Astrocyte (in vitro differentiated cells and primary cell): Measurements from ENCODE around the gene IGFBP7. TPM values are rescaled to one million over a fixed set of nuclear protein-coding genes. Genes with fewer than 3 reads are reported as not detected.

Experiments
- DNase-seq: peaks from one replicate; pipeline ENCODE4 v3.0.0-alpha.2; 2010; ENCODE audit warnings: low read depth
- FAIRE-seq: peaks from 2 replicates; lab custom pipeline; 2011; peaks lifted over from hg19 to GRCh38; lab: Jason Lieb, UNC
- H2AFZ ChIP-seq: 2 replicates; pipeline ENCODE4 v1.6.0; 2012; ENCODE audit warnings: low read depth, low read length, inconsistent platforms
- H3K27ac ChIP-seq: 2 replicates; pipeline ENCODE4 v1.5.1; 2011; ENCODE audit warnings: low read depth, low read length, inconsistent platforms
- H3K27me3 ChIP-seq: 2 replicates; pipeline ENCODE4 v1.6.0; 2011; ENCODE audit warnings: low read length, inconsistent platforms; ENCODE audit not compliant: insufficient read depth
- H3K36me3 ChIP-seq: 2 replicates; pipeline ENCODE4 v1.5.1; 2011; ENCODE audit warnings: low read length, inconsistent platforms; ENCODE audit not compliant: insufficient read depth
- H3K4me1 ChIP-seq: 2 replicates; pipeline ENCODE4 v1.5.1; 2011; ENCODE audit warnings: low read length, inconsistent platforms; ENCODE audit not compliant: insufficient read depth
- H3K4me2 ChIP-seq: 2 replicates; pipeline ENCODE4 v1.6.0; 2012; ENCODE audit warnings: low read length, inconsistent platforms
- H3K4me3 ChIP-seq: 2 replicates; pipeline ENCODE4 v1.5.1; 2011; ENCODE audit warnings: low read depth, mild to moderate bottlenecking, low read length, inconsistent platforms; ENCODE audit not compliant: insufficient read depth
- H3K79me2 ChIP-seq: 2 replicates; pipeline ENCODE4 v1.6.0; 2012; ENCODE audit warnings: mild to moderate bottlenecking, low read length, inconsistent platforms; ENCODE audit not compliant: insufficient read depth
- H3K9ac ChIP-seq: 2 replicates; pipeline ENCODE4 v1.6.0; 2012; ENCODE audit warnings: mild to moderate bottlenecking, low read length, inconsistent platforms
- H3K9me3 ChIP-seq: 2 replicates; pipeline ENCODE4 v1.5.1; 2012; ENCODE audit warnings: low read depth, mild to moderate bottlenecking, low read length, inconsistent platforms; ENCODE audit not compliant: insufficient read depth
- H4K20me1 ChIP-seq: 2 replicates; pipeline ENCODE4 v1.6.0; 2012; ENCODE audit warnings: low read length, inconsistent platforms; ENCODE audit not compliant: insufficient read depth
- H3K27ac Mint-ChIP-seq: one replicate; pipeline ENCODE4 v1.8.0; 2021; ENCODE audit warnings: mild to moderate bottlenecking, mixed read lengths; ENCODE audit not compliant: unreplicated experiment
- H3K27me3 Mint-ChIP-seq: one replicate; pipeline ENCODE4 v1.8.0; 2021; ENCODE audit warnings: low read depth, mixed read lengths; ENCODE audit not compliant: unreplicated experiment
- H3K36me3 Mint-ChIP-seq: one replicate; pipeline ENCODE4 v1.8.0; 2021; ENCODE audit warnings: low read depth, mixed read lengths; ENCODE audit not compliant: unreplicated experiment
- H3K4me1 Mint-ChIP-seq: one replicate; pipeline ENCODE4 v1.8.0; 2021; ENCODE audit warnings: low read depth, mixed read lengths; ENCODE audit not compliant: unreplicated experiment
- H3K4me3 Mint-ChIP-seq: one replicate; pipeline ENCODE4 v1.8.0; 2021; ENCODE audit warnings: mild to moderate bottlenecking, moderate library complexity, mixed read lengths; ENCODE audit not compliant: unreplicated experiment
- H3K9me3 Mint-ChIP-seq: one replicate; pipeline ENCODE4 v1.8.0; 2021; ENCODE audit warnings: mild to moderate bottlenecking, mixed read lengths; ENCODE audit not compliant: unreplicated experiment
- EZH2 ChIP-seq: IDR thresholded peaks from 2 replicates; pipeline ENCODE4 v1.6.1; 2012; ENCODE audit warnings: mild to moderate bottlenecking, low read length, inconsistent platforms; ENCODE audit not compliant: insufficient read depth
- total RNA-seq: library from RNA; stranded (reverse); gene quantifications from 2 replicates; pipeline ENCODE4 v1.2.1, GENCODE V29; 2021
- TF ChIP-seq, protein P1 (sequence below): IDR thresholded peaks from 2 replicates; pipeline ENCODE4 v1.5.1; 2011; ENCODE audit warnings: low read depth, mild to moderate bottlenecking, inconsistent platforms, low read length, moderate library complexity; ENCODE audit not compliant: insufficient read depth

Gene IGFBP7
- total RNA-seq, 1 donor from 2014 or later = 930 TPM

DNA sequence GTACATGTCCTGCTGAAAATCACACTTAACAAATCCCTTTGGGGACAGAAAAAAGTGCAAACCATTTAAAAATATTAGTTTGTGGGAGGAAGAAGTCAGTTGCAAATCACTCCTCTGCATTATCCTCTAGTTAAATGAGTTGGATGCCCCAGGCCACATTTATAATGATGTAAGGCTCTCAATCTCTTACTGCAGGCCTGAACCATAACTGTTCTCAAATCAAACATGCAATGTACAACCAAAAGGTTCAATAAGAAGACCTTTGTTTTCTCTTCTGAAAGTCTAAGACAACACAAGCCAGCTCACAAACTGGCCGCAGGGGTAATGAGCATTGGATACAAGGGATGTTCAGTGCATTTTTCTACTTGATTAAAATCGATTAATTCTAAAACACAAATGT, 39.7 kb downstream of the IGFBP7 start:
- H3K4me3 ChIP-seq = no peak overlapping the region
- H3K27me3 Mint-ChIP-seq = no peaks in the 10 kb centered on the region
- H3K27ac ChIP-seq = no peak overlapping the region
- TF ChIP-seq, protein P1, sequence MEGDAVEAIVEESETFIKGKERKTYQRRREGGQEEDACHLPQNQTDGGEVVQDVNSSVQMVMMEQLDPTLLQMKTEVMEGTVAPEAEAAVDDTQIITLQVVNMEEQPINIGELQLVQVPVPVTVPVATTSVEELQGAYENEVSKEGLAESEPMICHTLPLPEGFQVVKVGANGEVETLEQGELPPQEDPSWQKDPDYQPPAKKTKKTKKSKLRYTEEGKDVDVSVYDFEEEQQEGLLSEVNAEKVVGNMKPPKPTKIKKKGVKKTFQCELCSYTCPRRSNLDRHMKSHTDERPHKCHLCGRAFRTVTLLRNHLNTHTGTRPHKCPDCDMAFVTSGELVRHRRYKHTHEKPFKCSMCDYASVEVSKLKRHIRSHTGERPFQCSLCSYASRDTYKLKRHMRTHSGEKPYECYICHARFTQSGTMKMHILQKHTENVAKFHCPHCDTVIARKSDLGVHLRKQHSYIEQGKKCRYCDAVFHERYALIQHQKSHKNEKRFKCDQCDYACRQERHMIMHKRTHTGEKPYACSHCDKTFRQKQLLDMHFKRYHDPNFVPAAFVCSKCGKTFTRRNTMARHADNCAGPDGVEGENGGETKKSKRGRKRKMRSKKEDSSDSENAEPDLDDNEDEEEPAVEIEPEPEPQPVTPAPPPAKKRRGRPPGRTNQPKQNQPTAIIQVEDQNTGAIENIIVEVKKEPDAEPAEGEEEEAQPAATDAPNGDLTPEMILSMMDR = no peak
- no peak for TF ChIP-seq EZH2
- peaks cover 1% of the 10 kb centered on the region for H3K9me3 Mint-ChIP-seq
- DNase-seq (no peak), FAIRE-seq (no peak)
- H3K4me2 ChIP-seq = no peak overlapping the region
- H3K4me3 Mint-ChIP-seq = no peak overlapping the region
- peaks cover 47% of the 10 kb centered on the region for H3K36me3 Mint-ChIP-seq
- no peaks in the 10 kb centered on the region for H3K27me3 ChIP-seq
- H3K27ac Mint-ChIP-seq = no peak overlapping the region
- peaks cover 81% of the 10 kb centered on the region for H3K79me2 ChIP-seq
- no peak overlapping the region for H3K9ac ChIP-seq
- H2AFZ ChIP-seq = no peak overlapping the region
- H3K4me1 ChIP-seq = peaks cover 45% of the 10 kb centered on the region
- H3K9me3 ChIP-seq = no peaks in the 10 kb centered on the region
- H4K20me1 ChIP-seq = peaks cover 13% of the 10 kb centered on the region
- H3K36me3 ChIP-seq = peaks cover 3% of the 10 kb centered on the region
- peaks cover 43% of the 10 kb centered on the region for H3K4me1 Mint-ChIP-seq

- Mint-ChIP-seq H3K4me3 (no peak overlapping the region), H3K4me1 (peaks cover 50% of the 10 kb centered on the region), H3K27me3 (no peaks in the 10 kb centered on the region), H3K27ac (peak overlapping the region; percentile 14), H3K36me3 (peaks cover 41% of the 10 kb centered on the region), H3K9me3 (no peaks in the 10 kb centered on the region)
- H3K4me1 ChIP-seq = peaks cover 53% of the 10 kb centered on the region
- H3K4me2 ChIP-seq = no peak overlapping the region
- no peak overlapping the region for H3K9ac ChIP-seq
- DNase-seq (no peak), FAIRE-seq (no peak)
- H3K4me3 ChIP-seq = no peak overlapping the region
- H3K79me2 ChIP-seq = peaks cover 73% of the 10 kb centered on the region
- H2AFZ ChIP-seq = no peak overlapping the region
- H4K20me1 ChIP-seq = peaks cover 13% of the 10 kb centered on the region
- H3K27me3 ChIP-seq = no peaks in the 10 kb centered on the region
- TF ChIP-seq, protein P1 = no peak
- TF ChIP-seq EZH2 = no peak
- peak overlapping the region; percentile 52 for H3K27ac ChIP-seq
- no peaks in the 10 kb centered on the region for H3K9me3 ChIP-seq
- H3K36me3 ChIP-seq = peaks cover 4% of the 10 kb centered on the region
Measured at GRCh38 chr4:57068237-57068981, 41.8 kb downstream of the IGFBP7 start.
